Fibroblast of the aortic adventitia (primary cell): ENCODE data around the gene FAM3B. TPM values are rescaled to one million over a fixed set of nuclear protein-coding genes. Genes with fewer than 3 reads are reported as not detected.

Experiments used
- DNase-seq: peaks from one replicate; pipeline ENCODE4 v3.0.0-alpha.2; 2010; ENCODE audit warnings: low read depth
- H3K4me3 ChIP-seq: 2 replicates; pipeline ENCODE4 v1.5.1; 2011; ENCODE audit warnings: low read depth, mild to moderate bottlenecking, control low read depth, low read length, moderate library complexity
- total RNA-seq: library from RNA; depleted of rRNA; stranded (reverse); fragments of >200 nt; gene quantifications from 2 replicates; pipeline ENCODE4 v1.2.3, GENCODE V29; 2012; ENCODE audit warnings: low replicate concordance
- TF ChIP-seq, protein P1 (sequence below): IDR thresholded peaks from 2 replicates; pipeline ENCODE4 v1.5.1; 2011; ENCODE audit warnings: mild to moderate bottlenecking, low read length, control low read depth, inconsistent platforms; ENCODE audit not compliant: insufficient read depth

The FAM3B gene
- total RNA-seq, 1 donor: not detected

DNA sequence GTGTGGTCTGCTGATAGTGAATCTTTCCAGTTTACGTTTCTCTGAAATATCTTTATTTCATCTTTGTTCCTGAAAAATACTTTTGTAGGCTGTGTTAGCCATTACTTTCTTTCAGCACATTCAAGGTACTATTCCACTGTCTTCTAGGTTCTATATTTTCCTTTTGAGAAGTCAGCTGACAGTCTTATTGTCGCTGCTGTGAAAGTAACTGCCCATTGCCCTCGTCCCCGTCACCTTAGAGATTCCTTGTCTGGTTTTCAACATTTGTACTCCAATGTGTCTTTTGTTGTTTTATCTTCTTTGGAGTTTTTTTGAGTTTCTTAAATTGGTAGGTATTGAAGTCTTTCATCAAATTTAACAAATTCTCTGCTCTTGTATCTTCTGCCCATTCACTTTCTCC is 25.4 kb downstream of the FAM3B start:
- H3K4me3 ChIP-seq: no peak overlapping the region
- DNase-seq: no peak
- TF ChIP-seq, protein P1, sequence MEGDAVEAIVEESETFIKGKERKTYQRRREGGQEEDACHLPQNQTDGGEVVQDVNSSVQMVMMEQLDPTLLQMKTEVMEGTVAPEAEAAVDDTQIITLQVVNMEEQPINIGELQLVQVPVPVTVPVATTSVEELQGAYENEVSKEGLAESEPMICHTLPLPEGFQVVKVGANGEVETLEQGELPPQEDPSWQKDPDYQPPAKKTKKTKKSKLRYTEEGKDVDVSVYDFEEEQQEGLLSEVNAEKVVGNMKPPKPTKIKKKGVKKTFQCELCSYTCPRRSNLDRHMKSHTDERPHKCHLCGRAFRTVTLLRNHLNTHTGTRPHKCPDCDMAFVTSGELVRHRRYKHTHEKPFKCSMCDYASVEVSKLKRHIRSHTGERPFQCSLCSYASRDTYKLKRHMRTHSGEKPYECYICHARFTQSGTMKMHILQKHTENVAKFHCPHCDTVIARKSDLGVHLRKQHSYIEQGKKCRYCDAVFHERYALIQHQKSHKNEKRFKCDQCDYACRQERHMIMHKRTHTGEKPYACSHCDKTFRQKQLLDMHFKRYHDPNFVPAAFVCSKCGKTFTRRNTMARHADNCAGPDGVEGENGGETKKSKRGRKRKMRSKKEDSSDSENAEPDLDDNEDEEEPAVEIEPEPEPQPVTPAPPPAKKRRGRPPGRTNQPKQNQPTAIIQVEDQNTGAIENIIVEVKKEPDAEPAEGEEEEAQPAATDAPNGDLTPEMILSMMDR: no peak

DNA sequence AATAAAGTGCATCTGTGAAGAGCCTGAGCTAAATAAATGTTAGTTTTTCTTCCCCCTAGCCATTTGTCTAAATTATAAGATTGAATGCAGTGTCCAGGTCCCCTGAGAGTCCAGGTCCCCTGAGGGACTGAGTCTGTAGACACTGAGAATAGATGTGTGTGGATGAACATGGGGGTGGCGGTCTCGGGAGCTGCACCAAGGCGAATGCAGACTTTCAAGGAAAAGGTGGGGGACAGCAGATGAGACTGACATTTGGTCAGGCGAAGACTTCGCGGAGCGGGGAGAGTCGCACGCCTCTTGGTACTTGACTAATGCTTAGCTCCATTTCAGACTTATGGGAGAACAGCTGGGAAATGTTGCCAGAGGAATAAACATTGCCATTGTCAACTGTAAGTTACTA is 27.5 kb downstream of the FAM3B start:
- no peak for DNase-seq

DNA sequence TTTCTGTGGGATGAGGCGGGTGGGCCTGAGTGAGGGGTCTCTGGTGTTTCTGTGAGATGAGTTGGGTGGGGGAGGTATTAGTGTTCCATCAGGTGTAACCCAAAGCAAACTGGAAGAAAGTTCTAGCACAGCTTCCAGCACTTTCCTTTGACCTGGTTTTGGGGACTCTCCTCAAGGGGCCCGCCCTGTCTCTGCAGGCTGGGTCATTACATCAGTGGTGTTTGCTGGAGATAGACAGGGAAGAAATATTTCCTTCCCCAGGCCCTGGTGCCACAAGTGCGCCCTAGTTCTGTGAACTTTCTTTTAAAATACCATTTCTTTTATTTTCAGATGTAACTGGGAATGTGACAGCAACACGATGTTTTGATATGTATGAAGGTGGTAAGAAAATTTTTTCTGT is 28.8 kb downstream of the FAM3B start:
- TF ChIP-seq, protein P1: no peak
- no peak for DNase-seq
- no peak overlapping the region for H3K4me3 ChIP-seq

More for the DNA sequence above, 27.5 kb downstream of the FAM3B start:
- H3K4me3 ChIP-seq: no peak overlapping the region
- TF ChIP-seq, protein P1: no peak

DNA sequence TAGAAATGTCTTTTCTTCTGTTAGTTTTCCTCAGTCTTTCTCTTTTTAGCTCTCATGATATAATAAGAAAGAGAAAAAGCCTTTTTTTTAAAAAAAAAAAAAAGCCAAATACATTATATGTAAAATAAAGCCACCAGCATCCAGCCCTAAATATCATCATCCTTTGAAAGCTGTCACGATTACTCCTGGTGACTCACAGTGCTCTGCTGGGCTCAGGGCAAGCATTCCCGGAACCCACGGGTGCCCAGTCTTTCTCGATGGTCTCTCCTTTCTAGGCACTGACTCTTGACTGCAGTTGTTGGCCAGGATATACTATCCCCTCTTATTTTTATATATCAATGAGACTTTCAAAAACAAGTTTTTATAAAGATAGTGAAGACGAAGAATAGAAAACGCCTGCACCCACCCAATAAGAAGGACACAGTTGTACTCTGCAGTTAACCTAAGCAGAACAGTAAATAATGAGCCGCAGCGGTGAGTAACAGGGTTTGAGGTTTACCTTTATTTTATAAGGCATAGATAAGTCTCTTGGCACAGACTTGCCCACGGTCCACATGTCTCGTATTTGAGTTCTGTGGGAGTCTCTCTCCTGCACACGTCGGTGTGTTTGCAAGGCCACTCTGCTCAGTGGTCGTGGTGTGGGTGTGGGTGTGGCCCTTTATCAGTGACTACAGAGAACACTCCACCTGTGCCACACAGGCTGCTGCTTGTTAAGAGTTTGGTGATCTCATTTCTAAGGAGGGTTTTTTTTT is 29.5 kb downstream of the FAM3B start:
- DNase-seq: no peak
- TF ChIP-seq, protein P1: no peak
- no peak overlapping the region for H3K4me3 ChIP-seq

DNA sequence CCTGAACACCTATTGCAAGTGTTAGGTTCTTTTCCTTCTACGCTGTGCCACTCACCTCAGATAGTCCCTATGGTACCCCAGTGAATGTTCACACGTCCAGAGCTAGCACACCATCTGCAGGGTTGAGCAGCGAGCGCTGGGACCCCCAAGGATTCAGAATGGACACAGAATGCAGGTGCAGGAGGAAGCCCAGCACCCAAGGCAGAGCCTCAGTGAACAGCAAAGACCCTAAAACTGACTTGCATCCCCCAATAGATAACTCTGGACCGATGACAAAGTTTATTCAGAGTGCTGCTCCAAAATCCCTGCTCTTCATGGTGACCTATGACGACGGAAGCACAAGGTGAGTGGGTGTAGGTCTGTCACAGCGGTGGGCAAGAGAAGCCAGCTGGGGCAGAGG is 30.2 kb downstream of the FAM3B start:
- DNase-seq: no peak
- no peak overlapping the region for H3K4me3 ChIP-seq
- TF ChIP-seq, protein P1: no peak

DNA sequence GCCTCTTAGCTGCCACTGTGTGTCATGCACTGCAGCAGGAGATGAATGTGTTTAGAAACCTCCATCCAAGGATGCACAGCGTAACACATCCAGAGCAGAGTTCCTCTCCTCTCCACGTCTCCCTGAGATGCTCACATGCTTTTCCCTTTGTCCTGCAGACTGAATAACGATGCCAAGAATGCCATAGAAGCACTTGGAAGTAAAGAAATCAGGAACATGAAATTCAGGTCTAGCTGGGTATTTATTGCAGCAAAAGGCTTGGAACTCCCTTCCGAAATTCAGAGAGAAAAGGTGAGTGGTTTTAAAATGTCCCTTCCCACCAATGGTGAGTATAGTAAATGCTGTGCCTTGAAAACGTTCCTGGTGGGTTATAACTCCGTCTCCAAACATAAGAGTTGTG is 31.8 kb downstream of the FAM3B start:
- TF ChIP-seq, protein P1: no peak
- DNase-seq: no peak
- no peak overlapping the region for H3K4me3 ChIP-seq

DNA sequence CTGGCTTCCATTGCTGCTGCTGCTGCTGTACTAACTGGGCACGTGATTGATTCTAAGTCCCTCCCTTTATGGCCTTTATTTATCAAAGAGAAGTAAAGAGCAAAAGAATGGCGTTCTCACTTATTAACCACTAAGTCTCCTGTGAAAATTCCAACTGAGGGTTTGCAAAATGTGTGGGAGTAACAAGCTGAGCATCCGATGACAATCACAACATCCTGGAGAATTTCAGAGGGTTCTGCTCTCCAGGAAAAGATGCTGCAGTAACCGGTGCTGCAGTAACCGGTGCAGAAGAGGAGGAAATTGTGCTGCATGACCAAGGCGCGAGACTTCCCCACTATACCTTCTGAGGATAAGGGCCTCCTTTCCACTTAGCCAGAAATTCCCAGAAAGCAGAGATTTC is 32.5 kb downstream of the FAM3B start:
- no peak overlapping the region for H3K4me3 ChIP-seq
- no peak for DNase-seq
- TF ChIP-seq, protein P1: no peak
